ENCODE results near the gene PEAR1.

DNA sequence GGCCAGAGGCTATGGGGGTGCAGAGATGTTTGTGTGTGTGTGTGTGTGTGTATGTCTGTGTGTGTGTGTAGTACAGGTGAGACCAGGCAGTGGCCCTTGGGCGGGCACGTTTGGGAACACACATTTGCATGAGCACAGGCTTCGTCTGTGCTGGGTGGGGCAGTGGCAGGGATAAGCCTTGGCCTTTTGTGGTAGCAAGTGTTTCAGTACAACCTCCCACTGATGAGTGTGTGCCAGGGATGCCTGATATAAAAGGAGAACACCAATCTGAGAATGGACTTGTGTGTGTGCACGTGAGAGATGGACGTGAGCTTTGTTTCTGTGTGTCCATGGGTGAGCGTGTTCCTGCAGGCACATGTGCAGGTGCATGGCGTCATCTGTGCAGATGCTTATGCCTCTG, 29.9 kb upstream of the PEAR1 start:
- TF ChIP-seq, protein P1, sequence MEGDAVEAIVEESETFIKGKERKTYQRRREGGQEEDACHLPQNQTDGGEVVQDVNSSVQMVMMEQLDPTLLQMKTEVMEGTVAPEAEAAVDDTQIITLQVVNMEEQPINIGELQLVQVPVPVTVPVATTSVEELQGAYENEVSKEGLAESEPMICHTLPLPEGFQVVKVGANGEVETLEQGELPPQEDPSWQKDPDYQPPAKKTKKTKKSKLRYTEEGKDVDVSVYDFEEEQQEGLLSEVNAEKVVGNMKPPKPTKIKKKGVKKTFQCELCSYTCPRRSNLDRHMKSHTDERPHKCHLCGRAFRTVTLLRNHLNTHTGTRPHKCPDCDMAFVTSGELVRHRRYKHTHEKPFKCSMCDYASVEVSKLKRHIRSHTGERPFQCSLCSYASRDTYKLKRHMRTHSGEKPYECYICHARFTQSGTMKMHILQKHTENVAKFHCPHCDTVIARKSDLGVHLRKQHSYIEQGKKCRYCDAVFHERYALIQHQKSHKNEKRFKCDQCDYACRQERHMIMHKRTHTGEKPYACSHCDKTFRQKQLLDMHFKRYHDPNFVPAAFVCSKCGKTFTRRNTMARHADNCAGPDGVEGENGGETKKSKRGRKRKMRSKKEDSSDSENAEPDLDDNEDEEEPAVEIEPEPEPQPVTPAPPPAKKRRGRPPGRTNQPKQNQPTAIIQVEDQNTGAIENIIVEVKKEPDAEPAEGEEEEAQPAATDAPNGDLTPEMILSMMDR (IDR thresholded peaks at IDR 0.05) = no peak
- no peak for TF ChIP-seq POLR2A (IDR thresholded peaks at IDR 0.05)

Measured in thyroid gland (tissue), 4 donors.